Measurements from ENCODE around the gene TLE4. TPM values are rescaled to one million over a fixed set of nuclear protein-coding genes. Genes with fewer than 3 reads are reported as not detected.

Gene TLE4
- total and polyA plus RNA-seq, 2 of the 4 experiments (the other 2 are of a cell fraction) = 68.0 to 78.1 TPM

DNA sequence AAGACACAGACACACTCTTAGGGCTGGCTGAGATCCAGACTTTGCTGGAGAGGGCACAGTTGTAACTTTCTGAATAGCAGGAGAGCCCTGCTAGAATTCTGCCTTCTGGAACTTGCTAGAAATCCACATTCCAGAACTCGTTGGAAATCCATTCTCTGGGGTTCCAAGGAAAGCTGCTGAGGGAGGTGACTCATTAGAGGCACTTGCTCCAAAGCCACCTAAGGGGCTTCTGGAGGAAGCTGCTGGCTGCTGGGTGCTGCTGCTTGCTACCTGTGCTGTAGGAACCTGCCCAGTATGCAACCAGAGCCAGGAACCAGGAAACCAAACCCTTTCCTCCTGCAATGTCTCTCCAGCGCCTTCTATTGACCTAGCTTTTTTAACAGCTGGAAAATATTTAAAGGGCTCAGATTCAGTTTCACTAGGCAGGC, 4.1 kb upstream of the TLE4 start:
- Histone ChIP-seq H3K9me3 (ENCODE audit: control insufficient read depth, insufficient read depth, low read length) (no peaks in the 10 kb centered on the region), H2BK120ac (ENCODE audit: low read depth, low read length) (no peak overlapping the region), H2BK5ac (ENCODE audit: low read depth, low read length, poor library complexity, severe bottlenecking) (no peak overlapping the region), H4K91ac (ENCODE audit: insufficient read depth, low read depth, low read length) (no peak overlapping the region), H3K18ac (ENCODE audit: low read depth, low read length) (no peak overlapping the region), H4K5ac (ENCODE audit: low read depth, low read length) (no peak overlapping the region), H3K27me3 (ENCODE audit: control insufficient read depth, insufficient read depth, low read length) (no peaks in the 10 kb centered on the region), H3K27ac (ENCODE audit: insufficient read depth, low read length) (no peak overlapping the region), H2AK9ac (replicated peaks; ENCODE audit: low read depth, low read length, poor library complexity) (no peak overlapping the region), H3K79me1 (ENCODE audit: low read depth in 1 of 2, low read length in 2 of 2) (peaks cover 0 to 5% of the 10 kb centered on the region in 2 experiments; a peak in 1 of 4 replicates), H3K4me3 (ENCODE audit: insufficient read depth, low read depth, low read length) (no peak overlapping the region), H4K8ac (ENCODE audit: low read depth in 2 of 2, low read length in 2 of 2) (no peak overlapping the region), H3K4me2 (ENCODE audit: low read depth, low read length) (no peak overlapping the region), H2BK15ac (ENCODE audit: low read depth, low read length) (no peak overlapping the region), H4K20me1 (ENCODE audit: insufficient read depth, low read length) (no peaks in the 10 kb centered on the region), H2AFZ (replicated peaks; ENCODE audit: low read length, poor library complexity) (no peak overlapping the region), H3K56ac (ENCODE audit: extremely low read depth, insufficient read depth, low read length) (no peak overlapping the region), H2AK5ac (ENCODE audit: low read depth, low read length) (no peak overlapping the region), H3K14ac (replicated peaks; ENCODE audit: low read depth, low read length) (no peak overlapping the region), H3K4ac (ENCODE audit: low read depth, low read length) (no peak overlapping the region), H3K4me1 (ENCODE audit: control insufficient read depth, insufficient read depth, low read length) (peaks cover 2% of the 10 kb centered on the region; the same call in 1 of the 2 replicates), H3K9ac (ENCODE audit: low read depth, low read length) (no peak overlapping the region), H3K9me1 (ENCODE audit: insufficient read depth, low read length) (peaks cover 5% of the 10 kb centered on the region; the same call in 1 of the 2 replicates), H3K23ac (ENCODE audit: low read depth, low read length) (no peak overlapping the region), H2BK20ac (ENCODE audit: low read depth, low read length) (no peak overlapping the region), H3K36me3 (ENCODE audit: control insufficient read depth, insufficient read depth, low read length) (no peaks in the 10 kb centered on the region)
- TF ChIP-seq, protein P1, sequence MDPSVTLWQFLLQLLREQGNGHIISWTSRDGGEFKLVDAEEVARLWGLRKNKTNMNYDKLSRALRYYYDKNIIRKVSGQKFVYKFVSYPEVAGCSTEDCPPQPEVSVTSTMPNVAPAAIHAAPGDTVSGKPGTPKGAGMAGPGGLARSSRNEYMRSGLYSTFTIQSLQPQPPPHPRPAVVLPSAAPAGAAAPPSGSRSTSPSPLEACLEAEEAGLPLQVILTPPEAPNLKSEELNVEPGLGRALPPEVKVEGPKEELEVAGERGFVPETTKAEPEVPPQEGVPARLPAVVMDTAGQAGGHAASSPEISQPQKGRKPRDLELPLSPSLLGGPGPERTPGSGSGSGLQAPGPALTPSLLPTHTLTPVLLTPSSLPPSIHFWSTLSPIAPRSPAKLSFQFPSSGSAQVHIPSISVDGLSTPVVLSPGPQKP (IDR thresholded peaks at IDR 0.05; ENCODE audit: borderline replicate concordance, low read depth, low read length) = no peak
- TF ChIP-seq CHD1 (IDR thresholded peaks at IDR 0.05; ENCODE audit: low read depth, low read length) (no peak), MAZ (IDR thresholded peaks at IDR 0.05; ENCODE audit: borderline replicate concordance, low read depth, low read length) (no peak), SMC3 (IDR thresholded peaks at IDR 0.05; ENCODE audit: low read depth, low read length) (no peak), MXI1 (IDR thresholded peaks at IDR 0.05; ENCODE audit: borderline replicate concordance, low read depth, low read length) (no peak), RCOR1 (IDR thresholded peaks at IDR 0.05; ENCODE audit: insufficient replicate concordance, low read length) (no peak), NFE2L2 (IDR thresholded peaks at IDR 0.05; ENCODE audit: low read depth, low read length) (no peak), RAD21 (IDR thresholded peaks at IDR 0.05; ENCODE audit: low read length) (no peak), FOS (IDR thresholded peaks at IDR 0.05; ENCODE audit: low read depth, low read length) (no peak), CEBPB (IDR thresholded peaks at IDR 0.05; ENCODE audit: low read depth, low read length) (no peak), MAFK (IDR thresholded peaks at IDR 0.05; ENCODE audit: low read depth, low read length) (no peak), POLR2A (IDR thresholded peaks at IDR 0.05; ENCODE audit: low read depth, low read length) (no peak), BHLHE40 (IDR thresholded peaks at IDR 0.05; ENCODE audit: low read depth, low read length) (no peak), RFX5 (IDR thresholded peaks at IDR 0.05; ENCODE audit: low read depth, low read length) (no peak)
- TF ChIP-seq, protein P2, sequence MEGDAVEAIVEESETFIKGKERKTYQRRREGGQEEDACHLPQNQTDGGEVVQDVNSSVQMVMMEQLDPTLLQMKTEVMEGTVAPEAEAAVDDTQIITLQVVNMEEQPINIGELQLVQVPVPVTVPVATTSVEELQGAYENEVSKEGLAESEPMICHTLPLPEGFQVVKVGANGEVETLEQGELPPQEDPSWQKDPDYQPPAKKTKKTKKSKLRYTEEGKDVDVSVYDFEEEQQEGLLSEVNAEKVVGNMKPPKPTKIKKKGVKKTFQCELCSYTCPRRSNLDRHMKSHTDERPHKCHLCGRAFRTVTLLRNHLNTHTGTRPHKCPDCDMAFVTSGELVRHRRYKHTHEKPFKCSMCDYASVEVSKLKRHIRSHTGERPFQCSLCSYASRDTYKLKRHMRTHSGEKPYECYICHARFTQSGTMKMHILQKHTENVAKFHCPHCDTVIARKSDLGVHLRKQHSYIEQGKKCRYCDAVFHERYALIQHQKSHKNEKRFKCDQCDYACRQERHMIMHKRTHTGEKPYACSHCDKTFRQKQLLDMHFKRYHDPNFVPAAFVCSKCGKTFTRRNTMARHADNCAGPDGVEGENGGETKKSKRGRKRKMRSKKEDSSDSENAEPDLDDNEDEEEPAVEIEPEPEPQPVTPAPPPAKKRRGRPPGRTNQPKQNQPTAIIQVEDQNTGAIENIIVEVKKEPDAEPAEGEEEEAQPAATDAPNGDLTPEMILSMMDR (conservative IDR thresholded peaks at IDR 0.05; ENCODE audit: low read depth, low read length) = no peak
- TF ChIP-seq, protein P3, sequence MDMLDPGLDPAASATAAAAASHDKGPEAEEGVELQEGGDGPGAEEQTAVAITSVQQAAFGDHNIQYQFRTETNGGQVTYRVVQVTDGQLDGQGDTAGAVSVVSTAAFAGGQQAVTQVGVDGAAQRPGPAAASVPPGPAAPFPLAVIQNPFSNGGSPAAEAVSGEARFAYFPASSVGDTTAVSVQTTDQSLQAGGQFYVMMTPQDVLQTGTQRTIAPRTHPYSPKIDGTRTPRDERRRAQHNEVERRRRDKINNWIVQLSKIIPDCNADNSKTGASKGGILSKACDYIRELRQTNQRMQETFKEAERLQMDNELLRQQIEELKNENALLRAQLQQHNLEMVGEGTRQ (IDR thresholded peaks at IDR 0.05; ENCODE audit: low read depth, low read length) = no peak
- WGBS, 2 experiments (ENCODE audit: extremely low coverage in 2 of 2, insufficient read length in 1 of 2) = no CpG with 5 or more reads among the region's 2 CpGs
- POLR2A ChIA-PET (ENCODE audit: unreplicated experiment) = no interaction called here
- CTCF ChIA-PET = interaction anchor here (0.5 to 1.0 kb wide), 2 partner anchors 38 to 147 kb away, joined by 3 read pairs; no protein-coding TSS in a partner anchor
- in situ Hi-C loops (cut with MboI; ENCODE audit: low sequenced_read_pairs) = loop anchor here (10.0 to 25.0 kb wide), 3 partner anchors 430 to 1123 kb away; no protein-coding TSS in a partner anchor
- BruUV-seq (replicated peaks) = no TSS peak
- intact Hi-C loops (cut with micrococcal nuclease) = no loop called here
- ATAC-seq (ENCODE audit: low read depth) = no peak
- dilution Hi-C loops (cut with HindIII; ENCODE audit: low sequenced_read_pairs, unreplicated experiment) = no loop called here
- DNase-seq = no peak

Measured in IMR-90 (cell line).